HEK293 (cell line): Measurements from ENCODE around the gene DGCR6L.

Experiments used
- GLI4 ChIP-seq: fragments of 450-650 bp; formaldehyde crosslinking; IDR thresholded peaks from 2 replicates; pipeline ENCODE4 v1.5.1; 2016; ENCODE audit warnings: missing biosample characterization, missing genetic modification characterization
- HOXC10 ChIP-seq: sonication (generic); formaldehyde crosslinking; IDR thresholded peaks from 2 replicates; pipeline ENCODE4 v1.8.1; 2023; ENCODE audit warnings: mild to moderate bottlenecking, missing genetic modification reagents
- ZBTB21 ChIP-seq: fragments of 450-650 bp; formaldehyde crosslinking; IDR thresholded peaks from 2 replicates; pipeline ENCODE4 v1.5.1; 2017; ENCODE audit warnings: missing biosample characterization, missing genetic modification characterization
- ZNF23 ChIP-seq: fragments of 450-650 bp; formaldehyde crosslinking; IDR thresholded peaks from 2 replicates; pipeline ENCODE4 v1.5.1; 2016; ENCODE audit warnings: missing biosample characterization, missing genetic modification characterization, borderline replicate concordance
- ZSCAN23 ChIP-seq: fragments of 450-650 bp; formaldehyde crosslinking; IDR thresholded peaks from 2 replicates; pipeline ENCODE4 v1.5.1; 2016; ENCODE audit warnings: missing biosample characterization, missing genetic modification characterization
- TF ChIP-seq, protein P1 (sequence below): fragments of 450-650 bp; formaldehyde crosslinking; IDR thresholded peaks from 2 replicates; pipeline ENCODE4 v1.5.1; 2016; ENCODE audit warnings: missing biosample characterization, missing genetic modification characterization
- TF ChIP-seq, protein P2 (sequence below): fragments of 450-650 bp; formaldehyde crosslinking; IDR thresholded peaks from 2 replicates; pipeline ENCODE4 v1.5.1; 2016; ENCODE audit warnings: missing biosample characterization, missing genetic modification characterization

DNA sequence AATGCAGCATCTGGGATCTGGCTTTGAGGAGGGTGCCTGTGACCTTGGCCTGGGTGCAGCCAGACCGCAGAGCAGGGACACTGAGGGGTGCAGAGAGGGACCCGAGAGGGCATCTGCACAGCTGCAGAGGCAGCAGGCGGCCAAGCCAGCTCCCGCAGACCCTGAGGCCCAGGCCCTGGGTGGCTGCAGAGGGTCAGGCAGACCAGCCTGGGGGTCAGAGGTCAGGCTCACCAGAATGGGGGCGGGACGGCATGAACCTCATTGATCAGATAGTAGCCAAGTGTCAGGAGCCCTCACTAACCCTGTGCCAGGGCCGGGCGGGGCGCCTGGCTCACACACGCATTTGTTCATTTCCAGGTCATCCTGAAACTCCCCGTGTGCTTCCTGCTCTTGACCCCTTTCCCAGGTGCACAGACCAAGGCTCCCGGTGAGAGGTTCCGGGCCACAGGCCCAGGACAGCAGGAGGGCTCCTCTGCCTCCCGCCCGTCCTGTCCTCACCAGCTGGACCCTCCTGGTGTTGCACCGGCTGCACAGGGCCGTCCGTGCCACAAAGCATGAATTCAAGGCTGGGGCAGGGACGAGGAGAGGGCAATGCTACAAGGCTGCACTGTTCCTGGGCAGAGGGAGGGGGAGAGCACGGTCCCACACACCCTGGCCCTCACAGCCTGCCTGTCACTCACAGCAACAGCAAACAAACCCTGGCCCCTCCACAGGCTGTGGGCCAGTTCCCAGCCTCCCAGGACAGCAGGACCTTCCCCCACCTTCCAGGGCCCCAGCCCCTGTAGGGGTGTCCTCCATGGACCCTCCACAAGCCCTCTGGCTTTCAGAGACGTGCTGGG is 55.0 kb downstream of the DGCR6L start:
- TF ChIP-seq, protein P1, sequence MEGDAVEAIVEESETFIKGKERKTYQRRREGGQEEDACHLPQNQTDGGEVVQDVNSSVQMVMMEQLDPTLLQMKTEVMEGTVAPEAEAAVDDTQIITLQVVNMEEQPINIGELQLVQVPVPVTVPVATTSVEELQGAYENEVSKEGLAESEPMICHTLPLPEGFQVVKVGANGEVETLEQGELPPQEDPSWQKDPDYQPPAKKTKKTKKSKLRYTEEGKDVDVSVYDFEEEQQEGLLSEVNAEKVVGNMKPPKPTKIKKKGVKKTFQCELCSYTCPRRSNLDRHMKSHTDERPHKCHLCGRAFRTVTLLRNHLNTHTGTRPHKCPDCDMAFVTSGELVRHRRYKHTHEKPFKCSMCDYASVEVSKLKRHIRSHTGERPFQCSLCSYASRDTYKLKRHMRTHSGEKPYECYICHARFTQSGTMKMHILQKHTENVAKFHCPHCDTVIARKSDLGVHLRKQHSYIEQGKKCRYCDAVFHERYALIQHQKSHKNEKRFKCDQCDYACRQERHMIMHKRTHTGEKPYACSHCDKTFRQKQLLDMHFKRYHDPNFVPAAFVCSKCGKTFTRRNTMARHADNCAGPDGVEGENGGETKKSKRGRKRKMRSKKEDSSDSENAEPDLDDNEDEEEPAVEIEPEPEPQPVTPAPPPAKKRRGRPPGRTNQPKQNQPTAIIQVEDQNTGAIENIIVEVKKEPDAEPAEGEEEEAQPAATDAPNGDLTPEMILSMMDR (tag by site-specific recombination) = no peak
- TF ChIP-seq ZBTB21 (tag by site-specific recombination) (no peak), HOXC10 (CRISPR knock-in tag) (no peak), GLI4 (tag by site-specific recombination) (no peak), ZNF23 (tag by site-specific recombination) (no peak), ZSCAN23 (no peak)
- TF ChIP-seq, protein P2, sequence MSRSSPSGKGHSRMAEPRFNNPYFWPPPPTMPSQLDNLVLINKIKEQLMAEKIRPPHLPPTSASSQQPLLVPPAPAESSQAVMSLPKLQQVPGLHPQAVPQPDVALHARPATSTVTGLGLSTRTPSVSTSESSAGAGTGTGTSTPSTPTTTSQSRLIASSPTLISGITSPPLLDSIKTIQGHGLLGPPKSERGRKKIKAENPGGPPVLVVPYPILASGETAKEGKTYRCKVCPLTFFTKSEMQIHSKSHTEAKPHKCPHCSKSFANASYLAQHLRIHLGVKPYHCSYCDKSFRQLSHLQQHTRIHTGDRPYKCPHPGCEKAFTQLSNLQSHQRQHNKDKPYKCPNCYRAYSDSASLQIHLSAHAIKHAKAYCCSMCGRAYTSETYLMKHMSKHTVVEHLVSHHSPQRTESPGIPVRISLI (tag by site-specific recombination) = no peak
